ENCODE data around the gene CCR6.
A peak's percentile ranks its signal among the peaks of the same experiment; 100 is the strongest.

The CCR6 gene

GRCh38 chr6:167091026-167091804, 31.7 kb upstream of the CCR6 start:
- Histone ChIP-seq H3K27ac (ENCODE audit: insufficient read depth, low read depth, low read length, poor library complexity, severe bottlenecking) (no peak overlapping the region), H3K9me3 (ENCODE audit: control insufficient read depth, low read length) (peaks cover 2% of the 10 kb centered on the region), H3K36me3 (ENCODE audit: control insufficient read depth, insufficient read depth, low read length) (no peaks in the 10 kb centered on the region), H3K4me1 (ENCODE audit: control insufficient read depth, insufficient read depth, low read length) (peaks cover 13% of the 10 kb centered on the region), H3K4me3 (ENCODE audit: insufficient read depth, low read depth, low read length) (no peak overlapping the region), H3K27me3 (ENCODE audit: control insufficient read depth, insufficient read depth, low read length, poor library complexity, severe bottlenecking) (no peaks in the 10 kb centered on the region)
- WGBS, 2 experiments: 90 to 93% methylated on average over 16 of the region's 16 CpGs

- Histone ChIP-seq H3K27me3 (ENCODE audit: control insufficient read depth, insufficient read depth, low read length, poor library complexity, severe bottlenecking) (no peaks in the 10 kb centered on the region), H3K36me3 (ENCODE audit: control insufficient read depth, insufficient read depth, low read length) (no peaks in the 10 kb centered on the region), H3K4me3 (ENCODE audit: insufficient read depth, low read depth, low read length) (no peak overlapping the region), H3K4me1 (ENCODE audit: control insufficient read depth, insufficient read depth, low read length) (peaks cover 13% of the 10 kb centered on the region), H3K9me3 (ENCODE audit: control insufficient read depth, low read length) (peaks cover 2% of the 10 kb centered on the region), H3K27ac (ENCODE audit: insufficient read depth, low read depth, low read length, poor library complexity, severe bottlenecking) (no peak overlapping the region)
- 80 to 81% methylated on average over 7 of the region's 7 CpGs for WGBS, 2 experiments
These were observed 31.1 kb upstream of the CCR6 start for GRCh38 chr6:167091805-167092107.

- Histone ChIP-seq H3K27ac (ENCODE audit: insufficient read depth, low read depth, low read length, poor library complexity, severe bottlenecking) (no peak overlapping the region), H3K36me3 (ENCODE audit: control insufficient read depth, insufficient read depth, low read length) (no peaks in the 10 kb centered on the region), H3K4me3 (ENCODE audit: insufficient read depth, low read depth, low read length) (no peak overlapping the region), H3K27me3 (ENCODE audit: control insufficient read depth, insufficient read depth, low read length, poor library complexity, severe bottlenecking) (no peaks in the 10 kb centered on the region), H3K9me3 (ENCODE audit: control insufficient read depth, low read length) (no peaks in the 10 kb centered on the region), H3K4me1 (ENCODE audit: control insufficient read depth, insufficient read depth, low read length) (peaks cover 13% of the 10 kb centered on the region)
- WGBS, 2 experiments: 96% methylated on average over 16 of the region's 16 CpGs
These were observed 30.1 kb upstream of the CCR6 start for GRCh38 chr6:167092672-167093339.

- WGBS, 2 experiments: 95 to 96% methylated on average over 20 of the region's 20 CpGs
- H3K27ac ChIP-seq (ENCODE audit: insufficient read depth, low read depth, low read length, poor library complexity, severe bottlenecking): no peak overlapping the region
- peaks cover 13% of the 10 kb centered on the region for H3K4me1 ChIP-seq (ENCODE audit: control insufficient read depth, insufficient read depth, low read length)
- H3K36me3 ChIP-seq (ENCODE audit: control insufficient read depth, insufficient read depth, low read length): no peaks in the 10 kb centered on the region
- H3K9me3 ChIP-seq (ENCODE audit: control insufficient read depth, low read length): no peaks in the 10 kb centered on the region
- H3K27me3 ChIP-seq (ENCODE audit: control insufficient read depth, insufficient read depth, low read length, poor library complexity, severe bottlenecking): no peaks in the 10 kb centered on the region
- no peak overlapping the region for H3K4me3 ChIP-seq (ENCODE audit: insufficient read depth, low read depth, low read length)
These were observed 29.4 kb upstream of the CCR6 start for GRCh38 chr6:167093406-167093921.

GRCh38 chr6:167093922-167094432, 28.9 kb upstream of the CCR6 start:
- no peaks in the 10 kb centered on the region for H3K36me3 ChIP-seq (ENCODE audit: control insufficient read depth, insufficient read depth, low read length)
- no peak overlapping the region for H3K4me3 ChIP-seq (ENCODE audit: insufficient read depth, low read depth, low read length)
- H3K27me3 ChIP-seq (ENCODE audit: control insufficient read depth, insufficient read depth, low read length, poor library complexity, severe bottlenecking): no peaks in the 10 kb centered on the region
- H3K27ac ChIP-seq (ENCODE audit: insufficient read depth, low read depth, low read length, poor library complexity, severe bottlenecking): no peak overlapping the region
- 92 to 94% methylated on average over 28 of the region's 28 CpGs for WGBS, 2 experiments
- peaks cover 15% of the 10 kb centered on the region for H3K4me1 ChIP-seq (ENCODE audit: control insufficient read depth, insufficient read depth, low read length)
- H3K9me3 ChIP-seq (ENCODE audit: control insufficient read depth, low read length): no peaks in the 10 kb centered on the region

- peaks cover 15% of the 10 kb centered on the region for H3K4me1 ChIP-seq (ENCODE audit: control insufficient read depth, insufficient read depth, low read length)
- WGBS, 2 experiments: 91 to 93% methylated on average over 12 of the region's 12 CpGs
- peak overlapping the region; percentile 8 for H3K27ac ChIP-seq (ENCODE audit: insufficient read depth, low read depth, low read length, poor library complexity, severe bottlenecking)
- no peaks in the 10 kb centered on the region for H3K9me3 ChIP-seq (ENCODE audit: control insufficient read depth, low read length)
- H3K4me3 ChIP-seq (ENCODE audit: insufficient read depth, low read depth, low read length): no peak overlapping the region
- H3K36me3 ChIP-seq (ENCODE audit: control insufficient read depth, insufficient read depth, low read length): no peaks in the 10 kb centered on the region
- H3K27me3 ChIP-seq (ENCODE audit: control insufficient read depth, insufficient read depth, low read length, poor library complexity, severe bottlenecking): no peaks in the 10 kb centered on the region
These were observed 28.5 kb upstream of the CCR6 start for GRCh38 chr6:167094436-167094819.

- Histone ChIP-seq H3K4me1 (ENCODE audit: control insufficient read depth, insufficient read depth, low read length) (peaks cover 15% of the 10 kb centered on the region), H3K27ac (ENCODE audit: insufficient read depth, low read depth, low read length, poor library complexity, severe bottlenecking) (no peak overlapping the region), H3K4me3 (ENCODE audit: insufficient read depth, low read depth, low read length) (no peak overlapping the region), H3K36me3 (ENCODE audit: control insufficient read depth, insufficient read depth, low read length) (no peaks in the 10 kb centered on the region), H3K27me3 (ENCODE audit: control insufficient read depth, insufficient read depth, low read length, poor library complexity, severe bottlenecking) (no peaks in the 10 kb centered on the region), H3K9me3 (ENCODE audit: control insufficient read depth, low read length) (no peaks in the 10 kb centered on the region)
- 87 to 94% methylated on average over 4 of the region's 4 CpGs for WGBS, 2 experiments
These were observed 27.9 kb upstream of the CCR6 start for GRCh38 chr6:167094820-167095637.

GRCh38 chr6:167095888-167096287, 27.0 kb upstream of the CCR6 start:
- no peak overlapping the region for H3K4me3 ChIP-seq (ENCODE audit: insufficient read depth, low read depth, low read length)

GRCh38 chr6:167096991-167097390, 25.9 kb upstream of the CCR6 start:
- Histone ChIP-seq H3K27ac (ENCODE audit: insufficient read depth, low read depth, low read length, poor library complexity, severe bottlenecking) (no peak overlapping the region), H3K4me1 (ENCODE audit: control insufficient read depth, insufficient read depth, low read length) (peaks cover 15% of the 10 kb centered on the region), H3K4me3 (ENCODE audit: insufficient read depth, low read depth, low read length) (no peak overlapping the region), H3K36me3 (ENCODE audit: control insufficient read depth, insufficient read depth, low read length) (no peaks in the 10 kb centered on the region), H3K27me3 (ENCODE audit: control insufficient read depth, insufficient read depth, low read length, poor library complexity, severe bottlenecking) (no peaks in the 10 kb centered on the region), H3K9me3 (ENCODE audit: control insufficient read depth, low read length) (no peaks in the 10 kb centered on the region)
- WGBS, 2 experiments: 94 to 96% methylated on average over 7 of the region's 7 CpGs

More at GRCh38 chr6:167095888-167096287, 27.0 kb upstream of the CCR6 start:
- H3K36me3 ChIP-seq (ENCODE audit: control insufficient read depth, insufficient read depth, low read length): no peaks in the 10 kb centered on the region
- H3K27ac ChIP-seq (ENCODE audit: insufficient read depth, low read depth, low read length, poor library complexity, severe bottlenecking): no peak overlapping the region
- H3K27me3 ChIP-seq (ENCODE audit: control insufficient read depth, insufficient read depth, low read length, poor library complexity, severe bottlenecking): no peaks in the 10 kb centered on the region
- H3K4me1 ChIP-seq (ENCODE audit: control insufficient read depth, insufficient read depth, low read length): peaks cover 15% of the 10 kb centered on the region
- H3K9me3 ChIP-seq (ENCODE audit: control insufficient read depth, low read length): no peaks in the 10 kb centered on the region
- 95 to 98% methylated on average over 2 of the region's 2 CpGs for WGBS, 2 experiments

- WGBS, 2 experiments: 95 to 97% methylated on average over 23 of the region's 23 CpGs
- H3K27me3 ChIP-seq (ENCODE audit: control insufficient read depth, insufficient read depth, low read length, poor library complexity, severe bottlenecking): no peaks in the 10 kb centered on the region
These were observed 25.1 kb upstream of the CCR6 start for GRCh38 chr6:167097770-167098169.

More at GRCh38 chr6:167097770-167098169, 25.1 kb upstream of the CCR6 start:
- Histone ChIP-seq H3K36me3 (ENCODE audit: control insufficient read depth, insufficient read depth, low read length) (no peaks in the 10 kb centered on the region), H3K4me3 (ENCODE audit: insufficient read depth, low read depth, low read length) (no peak overlapping the region), H3K27ac (ENCODE audit: insufficient read depth, low read depth, low read length, poor library complexity, severe bottlenecking) (no peak overlapping the region), H3K9me3 (ENCODE audit: control insufficient read depth, low read length) (no peaks in the 10 kb centered on the region), H3K4me1 (ENCODE audit: control insufficient read depth, insufficient read depth, low read length) (peaks cover 15% of the 10 kb centered on the region)
